GM12878 (cell line): ENCODE data around the gene KLF15. TPM values are rescaled to one million over a fixed set of nuclear protein-coding genes. Genes with fewer than 3 reads are reported as not detected.

Source experiments
- ATAC-seq: fragments of 200-7000 bp; cut with Tn5 transposase; 3 replicates; pipeline ENCODE4 v1.9.1; 2020; ENCODE audit warnings: mild to moderate bottlenecking, moderate library complexity
- BruUV-seq: library from RNA; stranded (reverse); fragments of 400-500 nt; replicated peaks from 2 replicates; lab custom pipeline; 2021; lab: Mats Ljungman, UMichigan
- CTCF ChIA-PET: fragments of 300-600 bp; sonication (Branson Sonifier 250); formaldehyde crosslinking; extraction: SDS; loops from one replicate; lab custom pipeline; 2021; ENCODE audit warnings: inconsistent platforms; lab: Yijun Ruan, JAX
- POLR2A ChIA-PET: fragments of 350-600 bp; formaldehyde crosslinking; extraction: SDS; loops from one replicate; lab custom pipeline; 2021; ENCODE audit warnings: inconsistent platforms; lab: Charles Lee
- RAD21 ChIA-PET: fragments of 300-600 bp; sonication (Branson Sonifier 250); formaldehyde crosslinking; loops from one replicate; lab custom pipeline; 2023; ENCODE audit warnings: antibody characterized with exemption; ENCODE audit not compliant: unreplicated experiment; lab: Charles Lee
- SMC1A ChIA-PET: fragments of 300-600 bp; sonication (Branson Sonifier 250); formaldehyde crosslinking; loops from one replicate; lab custom pipeline; 2023; ENCODE audit not compliant: unreplicated experiment, uncharacterized antibody; lab: Charles Lee
- DNase-seq: peaks from one replicate; pipeline ENCODE4 v3.0.0-alpha.2; 2011; ENCODE audit warnings: low read depth, low spot score
- FAIRE-seq: peaks from 3 replicates; lab custom pipeline; 2011; peaks lifted over from hg19 to GRCh38; lab: Jason Lieb, UNC
- H2AFZ ChIP-seq: 2 replicates; pipeline ENCODE4 v1.6.0; 2011; ENCODE audit warnings: low read depth, low read length, control low read depth; ENCODE audit not compliant: control insufficient read depth
- H3K27ac ChIP-seq: 2 replicates; pipeline ENCODE4 v1.5.1; 2011; ENCODE audit warnings: control low read depth; ENCODE audit not compliant: control insufficient read depth, insufficient read depth
- H3K27me3 ChIP-seq, 2 experiments: replicated peaks in 1 of 2; 2 replicates each; pipeline versions ENCODE4 v1.6.0 to v1.6.1; 2011; ENCODE audit warnings: low read length in 1 of 2; ENCODE audit not compliant: control insufficient read depth in 2 of 2, insufficient read depth in 2 of 2
- H3K36me3 ChIP-seq, 2 experiments: 2 replicates each; pipeline ENCODE4 v1.5.1; 2011; ENCODE audit warnings: low read length in 1 of 2; ENCODE audit not compliant: control insufficient read depth in 2 of 2, insufficient read depth in 2 of 2
- H3K4me1 ChIP-seq: 2 replicates; pipeline ENCODE4 v1.6.1; 2011; ENCODE audit warnings: mild to moderate bottlenecking, low read length, moderate library complexity, mixed read lengths; ENCODE audit not compliant: control insufficient read depth, insufficient read depth
- H3K4me2 ChIP-seq: 2 replicates; pipeline ENCODE4 v1.6.0; 2011; ENCODE audit warnings: control low read depth; ENCODE audit not compliant: control insufficient read depth, insufficient read depth
- H3K4me3 ChIP-seq: fragments of 200-600 bp; sonication (generic); 2 replicates; pipeline ENCODE4 v1.5.1; 2016
- H3K79me2 ChIP-seq: 2 replicates; pipeline ENCODE4 v1.6.0; 2011; ENCODE audit warnings: low read length; ENCODE audit not compliant: control insufficient read depth, insufficient read depth
- H3K9ac ChIP-seq: 2 replicates; pipeline ENCODE4 v1.8.0; 2011; ENCODE audit warnings: low read length, control low read depth, mixed read lengths; ENCODE audit not compliant: control insufficient read depth, insufficient read depth
- H3K9me3 ChIP-seq: replicated peaks from 3 replicates; pipeline ENCODE4 v1.5.1; 2011; ENCODE audit warnings: mild to moderate bottlenecking, low read length; ENCODE audit not compliant: control insufficient read depth, insufficient read depth
- H4K20me1 ChIP-seq: 2 replicates; pipeline ENCODE4 v1.6.0; 2011; ENCODE audit not compliant: control insufficient read depth, insufficient read depth
- CBX3 ChIP-seq: fragments of 200-600 bp; sonication (generic); IDR thresholded peaks from 2 replicates; pipeline ENCODE4 v1.6.1; 2016; ENCODE audit warnings: low read depth, borderline replicate concordance
- GABPA ChIP-seq: IDR thresholded peaks from 2 replicates; pipeline ENCODE4 v1.6.1; 2014; ENCODE audit warnings: antibody characterized with exemption, low read depth, mild to moderate bottlenecking, inconsistent platforms
- MAX ChIP-seq: IDR thresholded peaks from 2 replicates; pipeline ENCODE4 v1.6.1; 2012; ENCODE audit warnings: low read depth, low read length, improper control_type of control experiment
- MXI1 ChIP-seq: fragments of 150-350 bp; IDR thresholded peaks from 2 replicates; pipeline ENCODE4 v1.6.1; 2011; ENCODE audit warnings: low read depth, mild to moderate bottlenecking, inconsistent platforms, low read length, improper control_type of control experiment
- RBBP5 ChIP-seq: fragments of 200-600 bp; sonication (generic); conservative IDR thresholded peaks from 2 replicates; pipeline ENCODE4 v1.6.1; 2016
- ZNF207 ChIP-seq: fragments of 450-650 bp; IDR thresholded peaks from 2 replicates; pipeline ENCODE4 v1.6.1; 2014; ENCODE audit warnings: antibody characterized with exemption, mild to moderate bottlenecking, borderline replicate concordance
- ZNF592 ChIP-seq: fragments of 450-650 bp; IDR thresholded peaks from 2 replicates; pipeline ENCODE4 v1.6.1; 2017; ENCODE audit warnings: mild to moderate bottlenecking, moderate library complexity
- WGBS: methylation state at CpG from one replicate; pipeline ENCODE4 v1.1.6; 2016; ENCODE audit warnings: low lambda C conversion rate; ENCODE audit not compliant: insufficient replicate concordance, insufficient coverage; ENCODE audit errors: missing lambda C conversion rate; 5-methylcytosine and 5-hydroxymethylcytosine counted together
- in situ Hi-C: fragments of 300-500 bp; cut with MboI; formaldehyde crosslinking; loops from 9 replicates; pipeline ENCODE4 v1.14.3; 2018; ENCODE audit warnings: mixed read lengths
- intact Hi-C: fragments of 100-400 bp; cut with micrococcal nuclease; formaldehyde crosslinking; loops from one replicate; pipeline ENCODE4 v1.14.2; 2022; ENCODE audit not compliant: unreplicated experiment
- polyA plus RNA-seq, 11 experiments: library from polyadenylated mRNA; depleted of rRNA in 4 of 11; unstranded in 6 of 11; stranded (reverse) in 5 of 11; fragments of >200 nt; fragmentation: Nextera tagmentation in 4 of 11; fragmentation: Illumina TruSeq in 1 of 11; extraction: Ambion mirVana in 4 of 11; extraction: Trizol in 1 of 11; gene quantifications; 1 replicate in 1 of 11; 2 replicates in 10 of 11; pipeline versions ENCODE4 v1.2.1 to v1.2.3, GENCODE V29; 2011 to 2016; ENCODE audit warnings: inconsistent platforms in 2 of 11, missing spikeins in 2 of 11, low read depth in 1 of 11
- total RNA-seq, 4 experiments: library from RNA; depleted of rRNA in 3 of 4; stranded (reverse); fragments of >200 nt in 3 of 4; fragmentation: Illumina TruSeq in 1 of 4; extraction: Trizol in 1 of 4; gene quantifications; 2 replicates each; pipeline versions ENCODE4 v1.2.1 to v1.2.3, GENCODE V29; 2013 to 2021

Gene KLF15
- total and polyA plus RNA-seq, 10 of the 15 experiments (the other 5 are each of a cell fraction or from before 2014, with no cell fraction given): 0.15 TPM; not detected in 9

GRCh38 chr3:126373682-126374601 lies 16.7 kb upstream of the KLF15 start:
- intact Hi-C loops: no loop called here
- no peak for ATAC-seq
- TF ChIP-seq ZNF207 (no peak), CBX3 (no peak), GABPA (no peak), RBBP5 (no peak), MXI1 (no peak), ZNF592 (no peak), MAX (no peak)
- TF ChIP-seq, all 136 proteins: peak for 0
- Histone ChIP-seq H3K4me1 (no peaks in the 10 kb centered on the region), H3K4me2 (no peak overlapping the region), H3K4me3 (no peak overlapping the region), H2AFZ (no peak overlapping the region), H3K79me2 (no peaks in the 10 kb centered on the region), H3K36me3 (no peaks in the 10 kb centered on the region), H3K9ac (no peak overlapping the region), H3K27ac (no peak overlapping the region), H3K27me3 (peaks cover 0 to 2% of the 10 kb centered on the region in 2 experiments; a peak in 2 of 4 replicates), H4K20me1 (no peaks in the 10 kb centered on the region), H3K9me3 (no peaks in the 10 kb centered on the region)
- no peak for DNase-seq
- 32% methylated on average over 21 of the region's 21 CpGs for WGBS
- FAIRE-seq: no peak
- RAD21 ChIA-PET: no interaction called here
- POLR2A ChIA-PET: no interaction called here
- no TSS peak for BruUV-seq
- SMC1A ChIA-PET: no interaction called here
- in situ Hi-C loops: no loop called here
- CTCF ChIA-PET: no interaction called here
